HepG2 (cell line): ENCODE results near the gene SPATA25. TPM values are rescaled to one million over a fixed set of nuclear protein-coding genes. Genes with fewer than 3 reads are reported as not detected.
A peak's percentile ranks its signal among the peaks of the same experiment; 100 is the strongest.

Source experiments
- AGO2 ChIP-seq: fragments of 200-400 bp; formaldehyde crosslinking; optimal IDR thresholded peaks from 2 replicates; pipeline ENCODE3; 2017; ENCODE audit warnings: mild to moderate bottlenecking, low read depth, low read length, moderate library complexity
- KLF13 ChIP-seq: sonication (generic); formaldehyde crosslinking; IDR thresholded peaks from 2 replicates; pipeline ENCODE4 v1.4.0; 2020; ENCODE audit warnings: mild to moderate bottlenecking, missing genetic modification reagents
- MAF1 ChIP-seq: sonication (generic); formaldehyde crosslinking; IDR thresholded peaks from 2 replicates; pipeline ENCODE4 v1.5.0; 2020; ENCODE audit warnings: missing genetic modification reagents, borderline replicate concordance
- NFRKB ChIP-seq: fragments of 450-650 bp; IDR thresholded peaks from 2 replicates; pipeline ENCODE4 v1.6.1; 2017
- NFYB ChIP-seq: sonication (generic); formaldehyde crosslinking; IDR thresholded peaks from 2 replicates; pipeline ENCODE4 v1.4.0; 2020; ENCODE audit warnings: missing genetic modification reagents
- NFYC ChIP-seq: IDR thresholded peaks from 2 replicates; pipeline ENCODE4 v1.6.1; 2016; ENCODE audit warnings: missing genetic modification reagents, missing compliant biosample characterization
- RORA ChIP-seq: sonication (generic); formaldehyde crosslinking; IDR thresholded peaks from 2 replicates; pipeline ENCODE4 v1.5.0; 2020; ENCODE audit warnings: mild to moderate bottlenecking, missing genetic modification reagents, moderate library complexity
- ZBTB7A ChIP-seq: sonication (generic); formaldehyde crosslinking; IDR thresholded peaks from 2 replicates; pipeline ENCODE4 v1.8.0; 2022; ENCODE audit warnings: mild to moderate bottlenecking, missing genetic modification reagents
- ZFP82 ChIP-seq: sonication (generic); formaldehyde crosslinking; IDR thresholded peaks from 2 replicates; pipeline ENCODE4 v1.5.1; 2020; ENCODE audit warnings: mild to moderate bottlenecking, missing genetic modification reagents, borderline replicate concordance
- ZNF607 ChIP-seq: sonication (generic); formaldehyde crosslinking; IDR thresholded peaks from 2 replicates; pipeline ENCODE4 v1.5.1; 2020; ENCODE audit warnings: missing genetic modification reagents, mild to moderate bottlenecking, borderline replicate concordance
- ZNF83 ChIP-seq: sonication (generic); formaldehyde crosslinking; IDR thresholded peaks from 2 replicates; pipeline ENCODE4 v1.4.0; 2020; ENCODE audit warnings: missing genetic modification reagents, mild to moderate bottlenecking, borderline replicate concordance
- ZNF839 ChIP-seq: sonication (generic); formaldehyde crosslinking; IDR thresholded peaks from 2 replicates; pipeline ENCODE4 v1.4.0; 2020; ENCODE audit warnings: missing genetic modification reagents, mild to moderate bottlenecking, borderline replicate concordance
- ZNF879 ChIP-seq: sonication (generic); formaldehyde crosslinking; IDR thresholded peaks from 2 replicates; pipeline ENCODE4 v1.8.1; 2023; ENCODE audit warnings: missing genetic modification reagents
- ZSCAN30 ChIP-seq: sonication (generic); formaldehyde crosslinking; IDR thresholded peaks from 2 replicates; pipeline ENCODE4 v1.5.0; 2020; ENCODE audit warnings: mild to moderate bottlenecking, missing genetic modification reagents
- polyA plus RNA-seq, 8 experiments: library from polyadenylated mRNA; depleted of rRNA in 3 of 8; stranded (reverse) in 7 of 8; unstranded in 1 of 8; fragments of >200 nt; fragmentation: Illumina TruSeq in 4 of 8; extraction: Trizol in 4 of 8; gene quantifications; 2 replicates each; pipeline versions ENCODE4 v1.2.1 to v1.2.3, GENCODE V29; 2011 to 2016; ENCODE audit warnings: low read depth in 4 of 8, missing spikeins in 1 of 8, mixed read lengths in 1 of 8; ENCODE audit not compliant: insufficient read depth in 1 of 8
- total RNA-seq, 5 experiments: library from RNA; depleted of rRNA; stranded (reverse); fragments of >200 nt; fragmentation: Illumina TruSeq; extraction: Trizol; gene quantifications; 2 replicates each; pipeline ENCODE4 v1.2.3, GENCODE V29; 2016; ENCODE audit warnings: low read depth in 1 of 5
- TF ChIP-seq, protein P1 (sequence below), 2 experiments: sonication (generic) in 1 of 2; formaldehyde crosslinking in 1 of 2; IDR thresholded peaks; 2 replicates each; pipeline versions ENCODE4 v1.4.0 to v1.6.1; 2016 to 2020; ENCODE audit warnings: borderline replicate concordance in 1 of 2, low read depth in 1 of 2, mild to moderate bottlenecking in 1 of 2, missing genetic modification reagents in 1 of 2
- TF ChIP-seq, protein P2 (sequence below): sonication (generic); formaldehyde crosslinking; IDR thresholded peaks from 2 replicates; pipeline ENCODE4 v1.4.0; 2020; ENCODE audit warnings: missing genetic modification reagents, borderline replicate concordance

Gene SPATA25
- total and polyA plus RNA-seq, 2 of the 13 experiments (the other 11 are each of a cell fraction or from before 2014, with no cell fraction given), result 4.8 to 7.6 TPM

DNA sequence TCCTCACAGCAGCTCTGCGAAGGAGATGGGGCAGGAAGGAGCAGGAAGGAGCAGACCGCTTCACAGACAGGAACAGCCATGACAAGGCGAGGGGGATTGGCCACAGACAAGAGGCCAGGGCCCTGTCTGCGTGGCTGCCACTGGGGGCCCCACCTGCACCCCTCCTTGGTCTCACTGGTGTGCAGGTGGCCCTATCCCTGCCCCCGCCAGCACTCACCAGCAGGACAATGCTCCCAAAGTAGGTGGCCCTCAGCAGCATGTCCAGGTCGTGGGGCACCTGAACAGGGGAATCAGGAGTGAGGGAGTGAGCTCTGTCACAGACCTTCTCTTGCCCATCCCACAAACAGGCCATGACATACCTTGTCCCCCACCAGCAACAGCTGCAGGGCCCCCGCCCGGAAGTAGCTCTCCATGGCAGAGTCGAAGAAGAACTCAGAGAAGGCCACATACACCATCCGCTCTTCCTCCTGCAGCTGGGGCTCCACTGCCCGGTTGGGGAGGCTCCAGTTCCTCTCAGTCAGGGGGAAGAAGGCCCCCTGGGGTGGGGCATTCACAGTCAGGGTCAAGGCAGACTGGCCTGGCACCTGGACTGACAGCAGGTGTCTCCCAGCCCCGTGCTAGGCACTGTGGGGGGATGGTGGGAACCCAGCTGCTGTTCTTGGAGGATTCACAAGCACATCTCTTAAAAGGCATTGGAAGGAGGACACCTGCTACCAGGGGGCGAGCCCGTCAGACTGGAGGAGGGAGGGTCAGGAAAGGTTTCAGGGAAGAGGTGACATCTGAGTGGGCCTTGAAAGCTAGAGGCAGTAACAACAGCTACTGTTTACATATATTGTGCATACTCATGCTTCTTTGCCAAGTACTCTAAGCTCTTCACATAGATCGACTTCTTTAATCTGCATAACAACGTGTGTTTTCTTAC lies 17.4 kb upstream of the SPATA25 start (continued):
- TF ChIP-seq KLF13 (CRISPR knock-in tag) (0 out of 2 replicates have a peak, but pooled peaks have one; percentile 29), NFYB (CRISPR knock-in tag) (no peak), ZFP82 (CRISPR knock-in tag) (no peak), AGO2 (peak; percentile 69), RORA (CRISPR knock-in tag) (no peak), MAF1 (CRISPR knock-in tag) (0 out of 2 replicates have a peak, but pooled peaks have one; percentile 5), ZNF879 (CRISPR knock-in tag) (no peak), ZBTB7A (CRISPR knock-in tag) (peak; percentile 57; the same call in 1 of the 2 replicates), ZSCAN30 (CRISPR knock-in tag) (0 out of 2 replicates have a peak, but pooled peaks have one; percentile 3), ZNF607 (0 out of 2 replicates have a peak, but pooled peaks have one; percentile 67), NFYC (no peak), ZNF83 (CRISPR knock-in tag) (no peak; the same call in 1 of the 2 replicates), NFRKB (no peak), ZNF839 (no peak)
- TF ChIP-seq, protein P1, sequence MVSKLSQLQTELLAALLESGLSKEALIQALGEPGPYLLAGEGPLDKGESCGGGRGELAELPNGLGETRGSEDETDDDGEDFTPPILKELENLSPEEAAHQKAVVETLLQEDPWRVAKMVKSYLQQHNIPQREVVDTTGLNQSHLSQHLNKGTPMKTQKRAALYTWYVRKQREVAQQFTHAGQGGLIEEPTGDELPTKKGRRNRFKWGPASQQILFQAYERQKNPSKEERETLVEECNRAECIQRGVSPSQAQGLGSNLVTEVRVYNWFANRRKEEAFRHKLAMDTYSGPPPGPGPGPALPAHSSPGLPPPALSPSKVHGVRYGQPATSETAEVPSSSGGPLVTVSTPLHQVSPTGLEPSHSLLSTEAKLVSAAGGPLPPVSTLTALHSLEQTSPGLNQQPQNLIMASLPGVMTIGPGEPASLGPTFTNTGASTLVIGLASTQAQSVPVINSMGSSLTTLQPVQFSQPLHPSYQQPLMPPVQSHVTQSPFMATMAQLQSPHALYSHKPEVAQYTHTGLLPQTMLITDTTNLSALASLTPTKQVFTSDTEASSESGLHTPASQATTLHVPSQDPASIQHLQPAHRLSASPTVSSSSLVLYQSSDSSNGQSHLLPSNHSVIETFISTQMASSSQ (IDR thresholded peaks at IDR 0.05; ENCODE audit: low read depth), result no peak
- TF ChIP-seq, protein P1 (CRISPR knock-in tag; IDR thresholded peaks at IDR 0.05; ENCODE audit: borderline replicate concordance), result no peak
- TF ChIP-seq, protein P2, sequence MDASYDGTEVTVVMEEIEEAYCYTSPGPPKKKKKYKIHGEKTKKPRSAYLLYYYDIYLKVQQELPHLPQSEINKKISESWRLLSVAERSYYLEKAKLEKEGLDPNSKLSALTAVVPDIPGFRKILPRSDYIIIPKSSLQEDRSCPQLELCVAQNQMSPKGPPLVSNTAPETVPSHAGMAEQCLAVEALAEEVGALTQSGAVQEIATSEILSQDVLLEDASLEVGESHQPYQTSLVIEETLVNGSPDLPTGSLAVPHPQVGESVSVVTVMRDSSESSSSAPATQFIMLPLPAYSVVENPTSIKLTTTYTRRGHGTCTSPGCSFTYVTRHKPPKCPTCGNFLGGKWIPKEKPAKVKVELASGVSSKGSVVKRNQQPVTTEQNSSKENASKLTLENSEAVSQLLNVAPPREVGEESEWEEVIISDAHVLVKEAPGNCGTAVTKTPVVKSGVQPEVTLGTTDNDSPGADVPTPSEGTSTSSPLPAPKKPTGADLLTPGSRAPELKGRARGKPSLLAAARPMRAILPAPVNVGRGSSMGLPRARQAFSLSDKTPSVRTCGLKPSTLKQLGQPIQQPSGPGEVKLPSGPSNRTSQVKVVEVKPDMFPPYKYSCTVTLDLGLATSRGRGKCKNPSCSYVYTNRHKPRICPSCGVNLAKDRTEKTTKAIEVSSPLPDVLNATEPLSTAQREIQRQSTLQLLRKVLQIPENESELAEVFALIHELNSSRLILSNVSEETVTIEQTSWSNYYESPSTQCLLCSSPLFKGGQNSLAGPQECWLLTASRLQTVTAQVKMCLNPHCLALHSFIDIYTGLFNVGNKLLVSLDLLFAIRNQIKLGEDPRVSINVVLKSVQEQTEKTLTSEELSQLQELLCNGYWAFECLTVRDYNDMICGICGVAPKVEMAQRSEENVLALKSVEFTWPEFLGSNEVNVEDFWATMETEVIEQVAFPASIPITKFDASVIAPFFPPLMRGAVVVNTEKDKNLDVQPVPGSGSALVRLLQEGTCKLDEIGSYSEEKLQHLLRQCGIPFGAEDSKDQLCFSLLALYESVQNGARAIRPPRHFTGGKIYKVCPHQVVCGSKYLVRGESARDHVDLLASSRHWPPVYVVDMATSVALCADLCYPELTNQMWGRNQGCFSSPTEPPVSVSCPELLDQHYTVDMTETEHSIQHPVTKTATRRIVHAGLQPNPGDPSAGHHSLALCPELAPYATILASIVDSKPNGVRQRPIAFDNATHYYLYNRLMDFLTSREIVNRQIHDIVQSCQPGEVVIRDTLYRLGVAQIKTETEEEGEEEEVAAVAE (CRISPR knock-in tag), result no peak
